Stimulated activated CD8-positive, alpha-beta memory T cell treated with anti-CD3 and anti-CD28 coated beads, Interleukin-12 subunit alpha, Interleukin-12 subunit beta, amount 100 ng/mL, for 4 hours (primary cell): Measurements from ENCODE around the gene TRPV4.

ENCODE experiments used
- DNase-seq: peaks from one replicate; pipeline ENCODE4 v3.0.0-alpha.2; 2020; ENCODE audit warnings: low read depth

TRPV4 gene

GRCh38 chr12:109827566-109828550, 5.3 kb downstream of the TRPV4 start:
- DNase-seq, result no peak

GRCh38 chr12:109827080-109827479, 6.1 kb downstream of the TRPV4 start:
- no peak for DNase-seq

- no peak for DNase-seq
Measured at GRCh38 chr12:109824731-109825130, 8.5 kb downstream of the TRPV4 start.

- DNase-seq, result no peak
Measured at GRCh38 chr12:109822951-109823411, 10.2 kb downstream of the TRPV4 start.

- no peak for DNase-seq
Measured at GRCh38 chr12:109822416-109822815, 10.8 kb downstream of the TRPV4 start.

GRCh38 chr12:109821968-109822367, 11.2 kb downstream of the TRPV4 start:
- no peak for DNase-seq

GRCh38 chr12:109820816-109821381, 12.3 kb downstream of the TRPV4 start:
- no peak for DNase-seq

GRCh38 chr12:109818905-109819500, 14.2 kb downstream of the TRPV4 start:
- DNase-seq, result no peak

- no peak for DNase-seq
Measured at GRCh38 chr12:109818253-109818652, 14.9 kb downstream of the TRPV4 start.

GRCh38 chr12:109817627-109818231, 15.5 kb downstream of the TRPV4 start:
- no peak for DNase-seq

- DNase-seq, result no peak
Measured at GRCh38 chr12:109816870-109817269, 16.3 kb downstream of the TRPV4 start.

- no peak for DNase-seq
Measured at GRCh38 chr12:109815757-109816617, 17.2 kb downstream of the TRPV4 start.

- no peak for DNase-seq
Measured at GRCh38 chr12:109815225-109815624, 18.0 kb downstream of the TRPV4 start.

- DNase-seq, result no peak
Measured at GRCh38 chr12:109814600-109815150, 18.5 kb downstream of the TRPV4 start.

- no peak for DNase-seq
Measured at GRCh38 chr12:109813810-109814416, 19.3 kb downstream of the TRPV4 start.

GRCh38 chr12:109811624-109811995, 21.6 kb downstream of the TRPV4 start:
- no peak for DNase-seq

- DNase-seq, result no peak
Measured at GRCh38 chr12:109810954-109811623, 22.1 kb downstream of the TRPV4 start.

- no peak for DNase-seq
Measured at GRCh38 chr12:109808876-109809646, 24.1 kb downstream of the TRPV4 start.

GRCh38 chr12:109807954-109808643, 25.1 kb downstream of the TRPV4 start:
- DNase-seq, result no peak
